ENCODE measurements around the gene HOXB5. TPM values are rescaled to one million over a fixed set of nuclear protein-coding genes. Genes with fewer than 3 reads are reported as not detected.

The HOXB5 gene
- total and polyA plus RNA-seq, 11 donors: 0.04 to 1.0 (median 0.17) TPM; not detected in 6

DNA sequence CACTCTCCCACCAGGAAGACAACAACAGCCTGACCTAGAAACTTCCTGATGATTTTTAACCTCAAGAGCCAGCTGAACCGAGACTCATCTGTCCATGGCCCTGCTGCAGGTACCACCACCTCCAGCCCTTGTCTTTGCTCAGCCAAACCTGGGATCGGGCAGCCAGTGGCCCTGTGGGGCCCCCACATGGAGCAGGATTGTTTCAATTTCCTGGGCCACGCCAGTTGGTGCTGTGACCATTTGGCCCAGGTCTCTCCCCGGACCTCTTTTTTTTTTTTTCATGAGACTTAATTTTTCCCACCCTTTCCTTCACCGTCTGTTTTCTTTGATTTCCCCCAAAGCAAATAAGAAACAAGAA, 40.4 kb downstream of the HOXB5 start:
- intact Hi-C loops (cut with DNase I): no loop called here
- peaks cover 0 to 28% (median 0%) of the 10 kb centered on the region in 12 donors for H3K4me1 ChIP-seq
- H3K9me3 ChIP-seq: no peaks in the 10 kb centered on the region
- H3K36me3 ChIP-seq: peaks cover 0 to 10% (median 0%) of the 10 kb centered on the region in 9 donors
- peak overlapping the region in 1 of 12 donors; percentile 90 for H3K27ac ChIP-seq
- H3K27me3 ChIP-seq: peaks cover 0 to 94% (median 65%) of the 10 kb centered on the region in 9 donors
- 45 to 58% (median 45%) methylated on average over 5 of the region's 5 CpGs for whole genome bisulfite sequencing, 4 donors
- ATAC-seq: no peak
- no peak for TF ChIP-seq POLR2A (IDR thresholded peaks at IDR 0.05)
- TF ChIP-seq, protein P1, sequence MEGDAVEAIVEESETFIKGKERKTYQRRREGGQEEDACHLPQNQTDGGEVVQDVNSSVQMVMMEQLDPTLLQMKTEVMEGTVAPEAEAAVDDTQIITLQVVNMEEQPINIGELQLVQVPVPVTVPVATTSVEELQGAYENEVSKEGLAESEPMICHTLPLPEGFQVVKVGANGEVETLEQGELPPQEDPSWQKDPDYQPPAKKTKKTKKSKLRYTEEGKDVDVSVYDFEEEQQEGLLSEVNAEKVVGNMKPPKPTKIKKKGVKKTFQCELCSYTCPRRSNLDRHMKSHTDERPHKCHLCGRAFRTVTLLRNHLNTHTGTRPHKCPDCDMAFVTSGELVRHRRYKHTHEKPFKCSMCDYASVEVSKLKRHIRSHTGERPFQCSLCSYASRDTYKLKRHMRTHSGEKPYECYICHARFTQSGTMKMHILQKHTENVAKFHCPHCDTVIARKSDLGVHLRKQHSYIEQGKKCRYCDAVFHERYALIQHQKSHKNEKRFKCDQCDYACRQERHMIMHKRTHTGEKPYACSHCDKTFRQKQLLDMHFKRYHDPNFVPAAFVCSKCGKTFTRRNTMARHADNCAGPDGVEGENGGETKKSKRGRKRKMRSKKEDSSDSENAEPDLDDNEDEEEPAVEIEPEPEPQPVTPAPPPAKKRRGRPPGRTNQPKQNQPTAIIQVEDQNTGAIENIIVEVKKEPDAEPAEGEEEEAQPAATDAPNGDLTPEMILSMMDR (IDR thresholded peaks at IDR 0.05): no peak
- no peak for DNase-seq
- peak overlapping the region in 1 of 12 donors; percentile 12 for H3K4me3 ChIP-seq

DNA sequence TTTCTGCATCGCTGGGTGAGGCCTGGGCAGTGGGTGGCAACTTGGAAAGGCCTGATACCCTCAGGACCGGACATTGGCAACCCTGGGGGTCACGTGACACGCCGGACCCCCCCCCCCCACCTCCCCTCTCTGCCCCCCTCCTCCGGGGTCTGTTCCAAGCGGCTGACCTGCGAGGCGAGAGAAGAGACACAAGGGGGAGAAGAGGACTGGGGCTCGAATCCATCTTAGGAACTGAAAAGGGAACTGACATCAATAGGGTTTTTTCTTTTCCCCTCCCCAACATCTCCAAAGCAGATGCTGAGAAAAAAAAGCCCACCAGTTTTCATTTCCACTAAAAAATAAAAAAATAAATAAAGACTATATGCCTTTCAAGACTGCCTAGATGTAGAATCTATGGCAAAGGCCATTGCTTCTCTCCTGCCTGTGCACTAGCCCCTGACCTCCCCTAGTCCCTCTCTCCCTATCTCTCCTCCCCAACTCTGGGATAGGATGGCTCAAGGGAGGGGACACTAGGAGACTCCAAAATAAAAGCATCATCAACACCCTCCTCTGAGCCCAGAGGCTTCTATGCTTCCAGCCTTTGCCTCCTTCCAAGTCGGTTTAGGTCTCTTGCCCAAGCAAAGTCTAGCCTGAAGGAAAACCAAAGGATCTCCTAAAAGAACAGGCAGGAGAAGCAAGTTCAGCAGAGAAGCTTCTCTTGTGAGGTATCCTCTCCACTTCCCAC, 41.0 kb downstream of the HOXB5 start:
- TF ChIP-seq, protein P1 (IDR thresholded peaks at IDR 0.05): no peak
- no peak for TF ChIP-seq POLR2A (IDR thresholded peaks at IDR 0.05)
- DNase-seq: no peak
- H3K4me1 ChIP-seq: peaks cover 0 to 32% (median 0%) of the 10 kb centered on the region in 12 donors
- 24 to 68% (median 47%) methylated on average over 9 to 11 of the region's 11 CpGs for WGBS, 4 donors
- H3K27ac ChIP-seq: peak overlapping the region in 1 of 12 donors; percentile 90
- H3K27me3 ChIP-seq: peaks cover 0 to 93% (median 65%) of the 10 kb centered on the region in 9 donors
- H3K4me3 ChIP-seq: no peak overlapping the region
- no peaks in the 10 kb centered on the region for H3K9me3 ChIP-seq
- H3K36me3 ChIP-seq: peaks cover 0 to 10% (median 0%) of the 10 kb centered on the region in 9 donors
- ATAC-seq: no peak
- intact Hi-C loops (cut with DNase I): no loop called here

DNA sequence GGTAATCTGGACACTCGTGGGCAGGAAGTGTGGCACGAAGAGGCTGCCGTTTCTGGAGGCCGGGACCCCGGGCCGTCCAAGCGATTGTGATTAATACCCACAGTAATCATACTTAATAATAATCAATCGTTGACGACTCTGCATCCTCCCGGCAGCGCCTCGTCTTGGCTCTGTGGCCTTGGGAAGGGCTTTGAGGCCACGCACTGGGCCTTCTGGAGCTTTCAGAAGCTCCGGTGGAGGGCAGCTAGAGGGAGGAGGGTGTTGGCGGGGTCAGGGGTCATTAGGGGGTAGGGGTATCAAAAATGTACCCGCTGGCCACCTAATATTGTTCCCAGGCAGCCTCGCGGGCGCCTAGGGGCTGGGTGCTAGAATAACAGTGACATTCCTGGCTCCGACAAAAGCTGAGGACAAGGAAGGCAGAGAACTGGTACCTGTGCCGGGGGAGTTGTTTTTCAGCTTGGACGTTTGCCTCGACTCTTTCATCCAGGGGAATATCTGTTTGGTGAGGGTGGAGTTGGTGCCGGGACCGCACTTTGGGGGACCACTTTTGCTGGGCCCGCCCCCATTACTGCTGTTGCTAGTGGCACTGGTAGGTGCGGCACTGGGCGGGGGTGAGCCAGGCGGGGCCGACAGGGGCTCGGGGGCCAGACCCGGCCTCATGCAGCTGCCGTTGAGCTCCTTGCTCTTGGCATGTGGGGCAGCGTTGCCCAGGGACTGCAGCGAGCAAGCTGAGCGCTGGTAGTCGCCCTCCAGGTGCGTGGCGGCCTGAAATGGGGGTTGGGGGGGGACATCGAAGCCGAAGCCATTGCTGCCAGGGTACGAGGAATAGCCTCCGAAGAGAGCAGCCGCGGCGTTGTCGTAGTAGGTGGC, 41.7 kb downstream of the HOXB5 start:
- Histone ChIP-seq H3K36me3 (peaks cover 0 to 10% (median 0%) of the 10 kb centered on the region in 9 donors), H3K9me3 (no peaks in the 10 kb centered on the region), H3K27me3 (peaks cover 0 to 93% (median 66%) of the 10 kb centered on the region in 9 donors), H3K4me3 (no peak overlapping the region), H3K4me1 (peaks cover 0 to 33% (median 2%) of the 10 kb centered on the region in 12 donors), H3K27ac (peak overlapping the region in 1 of 12 donors; percentile 90)
- DNase-seq (no peak), ATAC-seq (no peak)
- WGBS, 4 donors: 35 to 62% (median 51%) methylated on average over 35 to 47 of the region's 47 CpGs
- TF ChIP-seq, protein P1 (IDR thresholded peaks at IDR 0.05): no peak
- no peak for TF ChIP-seq POLR2A (IDR thresholded peaks at IDR 0.05)
- intact Hi-C loops (cut with DNase I): no loop called here

DNA sequence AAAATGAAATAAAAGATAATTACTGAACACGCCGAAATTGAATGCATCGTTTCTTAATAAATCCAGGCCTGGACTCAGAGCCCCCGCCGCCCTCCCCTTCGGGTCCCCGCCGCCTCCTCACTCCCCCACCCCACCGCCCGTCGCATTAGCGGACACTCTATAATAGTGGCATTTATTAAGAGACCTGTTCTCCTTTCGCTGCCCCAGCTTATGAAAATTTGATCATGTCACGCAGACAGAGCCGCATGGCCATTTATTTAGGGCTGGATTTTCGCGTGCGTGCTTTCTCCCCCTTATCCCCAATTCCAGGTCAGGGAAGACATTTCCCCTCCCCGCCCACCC, 42.4 kb downstream of the HOXB5 start:
- ATAC-seq: no peak
- WGBS, 4 donors: 39 to 81% (median 61%) methylated on average over 19 of the region's 19 CpGs
- Histone ChIP-seq H3K9me3 (no peaks in the 10 kb centered on the region), H3K36me3 (peaks cover 0 to 10% (median 0%) of the 10 kb centered on the region in 9 donors), H3K4me3 (no peak overlapping the region), H3K27ac (peak overlapping the region in 1 of 12 donors; percentile 90), H3K27me3 (peaks cover 0 to 94% (median 70%) of the 10 kb centered on the region in 9 donors), H3K4me1 (peaks cover 0 to 35% (median 6%) of the 10 kb centered on the region in 12 donors)
- intact Hi-C loops (cut with DNase I): no loop called here
- no peak for DNase-seq
- TF ChIP-seq POLR2A (IDR thresholded peaks at IDR 0.05): no peak
- TF ChIP-seq, protein P1 (IDR thresholded peaks at IDR 0.05): no peak
